ENCODE results near the gene DALRD3. TPM values are rescaled to one million over a fixed set of nuclear protein-coding genes. Genes with fewer than 3 reads are reported as not detected.

DALRD3 gene
- polyA plus RNA-seq, 2 of the 4 experiments (the other 2 are of a cell fraction), result 20.5 to 35.8 TPM

DNA sequence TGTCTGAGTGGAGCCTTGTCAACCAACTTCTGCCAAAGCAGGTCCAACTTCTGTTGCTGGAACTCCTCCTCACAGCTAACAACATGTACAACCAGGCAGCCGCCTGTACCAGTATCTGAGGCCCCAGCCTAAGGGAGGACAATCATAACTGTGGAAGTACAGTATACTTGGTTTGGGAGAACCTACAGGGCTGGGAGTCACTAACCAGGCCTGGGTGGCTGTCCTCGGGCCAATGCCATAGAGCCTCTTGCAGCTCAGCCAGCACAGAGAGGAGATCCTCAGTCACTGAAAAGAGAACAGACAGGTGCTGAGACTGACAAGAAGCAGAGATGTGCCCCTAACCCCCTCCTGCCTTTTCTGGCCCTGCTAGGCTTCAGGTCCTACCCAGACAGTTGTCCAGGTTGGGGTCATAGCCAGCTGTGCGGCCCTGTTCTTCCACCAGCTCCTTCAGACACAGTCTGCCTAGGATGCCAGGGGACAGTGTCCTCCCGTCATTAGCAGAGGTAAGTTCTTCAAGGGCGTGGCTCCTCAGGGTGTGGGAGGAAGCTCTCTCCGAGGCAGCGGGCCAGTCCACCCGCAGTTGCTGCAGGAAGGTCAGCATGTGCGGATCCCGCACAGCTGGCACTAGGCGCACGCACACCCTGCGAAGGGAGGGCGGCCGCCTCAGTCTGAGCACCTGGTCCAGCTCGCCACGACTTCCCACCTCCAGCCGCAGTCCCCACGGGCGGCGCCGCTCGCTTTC is 980 bp downstream of the DALRD3 start:
- Histone ChIP-seq H3K4me1 (peaks cover 17% of the 10 kb centered on the region), H3K4me2 (peak overlapping the region; percentile 73), H3K27ac (peak overlapping the region; percentile 83 to 93), H3K9me3 (no peaks in the 10 kb centered on the region), H3K4me3 (peak overlapping the region; percentile 84)
- ChIA-PET POLR2A (interaction anchor here (0.5 to 3.3 kb wide), 6 partner anchors 10 to 809 kb away, joined by 3 to 26 read pairs (median 4); partner anchors contain the start of genes P4HTM, QRICH1 and WDR6), CTCF (interaction anchor here (0.5 to 30.1 kb wide), 3 partner anchors 9 to 449 kb away, joined by 3 to 385 read pairs (median 65); partner anchors contain the start of genes P4HTM and WDR6)
- 67% methylated on average over 2 of the region's 23 CpGs for WGBS (ENCODE audit: missing lambda C conversion rate)
- DNase-seq (ENCODE audit: low read depth in 1 of 2, low spot score in 1 of 2) (no peak), FAIRE-seq (no peak), ATAC-seq (no peak; a peak in 1 of 6 replicates)
- TF ChIP-seq ZFP36 (IDR thresholded peaks at IDR 0.05; ENCODE audit: borderline replicate concordance, partially characterized antibody), result no peak
- TF ChIP-seq KDM1A (IDR thresholded peaks at IDR 0.05; ENCODE audit: low read depth), result no peak
- no peak for TF ChIP-seq MAZ (IDR thresholded peaks at IDR 0.05; ENCODE audit: borderline replicate concordance, low read depth, low read length)
- no peak for TF ChIP-seq FOSB (CRISPR knock-in tag; IDR thresholded peaks at IDR 0.05)
- no peak for TF ChIP-seq MYC (IDR thresholded peaks at IDR 0.05; ENCODE audit: borderline replicate concordance, low read length)
- TF ChIP-seq, protein P1, sequence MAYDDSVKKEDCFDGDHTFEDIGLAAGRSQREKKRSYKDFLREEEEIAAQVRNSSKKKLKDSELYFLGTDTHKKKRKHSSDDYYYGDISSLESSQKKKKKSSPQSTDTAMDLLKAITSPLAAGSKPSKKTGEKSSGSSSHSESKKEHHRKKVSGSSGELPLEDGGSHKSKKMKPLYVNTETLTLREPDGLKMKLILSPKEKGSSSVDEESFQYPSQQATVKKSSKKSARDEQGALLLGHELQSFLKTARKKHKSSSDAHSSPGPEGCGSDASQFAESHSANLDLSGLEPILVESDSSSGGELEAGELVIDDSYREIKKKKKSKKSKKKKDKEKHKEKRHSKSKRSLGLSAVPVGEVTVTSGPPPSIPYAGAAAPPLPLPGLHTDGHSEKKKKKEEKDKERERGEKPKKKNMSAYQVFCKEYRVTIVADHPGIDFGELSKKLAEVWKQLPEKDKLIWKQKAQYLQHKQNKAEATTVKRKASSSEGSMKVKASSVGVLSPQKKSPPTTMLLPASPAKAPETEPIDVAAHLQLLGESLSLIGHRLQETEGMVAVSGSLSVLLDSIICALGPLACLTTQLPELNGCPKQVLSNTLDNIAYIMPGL (CRISPR knock-in tag; IDR thresholded peaks at IDR 0.05; ENCODE audit: borderline replicate concordance), result no peak
- TF ChIP-seq EHMT2 (IDR thresholded peaks at IDR 0.05; ENCODE audit: low read depth), result no peak
- no peak for TF ChIP-seq JUN (IDR thresholded peaks at IDR 0.05)
- TF ChIP-seq, protein P2, sequence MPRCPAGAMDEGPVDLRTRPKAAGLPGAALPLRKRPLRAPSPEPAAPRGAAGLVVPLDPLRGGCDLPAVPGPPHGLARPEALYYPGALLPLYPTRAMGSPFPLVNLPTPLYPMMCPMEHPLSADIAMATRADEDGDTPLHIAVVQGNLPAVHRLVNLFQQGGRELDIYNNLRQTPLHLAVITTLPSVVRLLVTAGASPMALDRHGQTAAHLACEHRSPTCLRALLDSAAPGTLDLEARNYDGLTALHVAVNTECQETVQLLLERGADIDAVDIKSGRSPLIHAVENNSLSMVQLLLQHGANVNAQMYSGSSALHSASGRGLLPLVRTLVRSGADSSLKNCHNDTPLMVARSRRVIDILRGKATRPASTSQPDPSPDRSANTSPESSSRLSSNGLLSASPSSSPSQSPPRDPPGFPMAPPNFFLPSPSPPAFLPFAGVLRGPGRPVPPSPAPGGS (IDR thresholded peaks at IDR 0.05), result no peak
- TF ChIP-seq ESRRA (IDR thresholded peaks at IDR 0.05; ENCODE audit: borderline replicate concordance, low read length), result no peak
- TF ChIP-seq, protein P3, sequence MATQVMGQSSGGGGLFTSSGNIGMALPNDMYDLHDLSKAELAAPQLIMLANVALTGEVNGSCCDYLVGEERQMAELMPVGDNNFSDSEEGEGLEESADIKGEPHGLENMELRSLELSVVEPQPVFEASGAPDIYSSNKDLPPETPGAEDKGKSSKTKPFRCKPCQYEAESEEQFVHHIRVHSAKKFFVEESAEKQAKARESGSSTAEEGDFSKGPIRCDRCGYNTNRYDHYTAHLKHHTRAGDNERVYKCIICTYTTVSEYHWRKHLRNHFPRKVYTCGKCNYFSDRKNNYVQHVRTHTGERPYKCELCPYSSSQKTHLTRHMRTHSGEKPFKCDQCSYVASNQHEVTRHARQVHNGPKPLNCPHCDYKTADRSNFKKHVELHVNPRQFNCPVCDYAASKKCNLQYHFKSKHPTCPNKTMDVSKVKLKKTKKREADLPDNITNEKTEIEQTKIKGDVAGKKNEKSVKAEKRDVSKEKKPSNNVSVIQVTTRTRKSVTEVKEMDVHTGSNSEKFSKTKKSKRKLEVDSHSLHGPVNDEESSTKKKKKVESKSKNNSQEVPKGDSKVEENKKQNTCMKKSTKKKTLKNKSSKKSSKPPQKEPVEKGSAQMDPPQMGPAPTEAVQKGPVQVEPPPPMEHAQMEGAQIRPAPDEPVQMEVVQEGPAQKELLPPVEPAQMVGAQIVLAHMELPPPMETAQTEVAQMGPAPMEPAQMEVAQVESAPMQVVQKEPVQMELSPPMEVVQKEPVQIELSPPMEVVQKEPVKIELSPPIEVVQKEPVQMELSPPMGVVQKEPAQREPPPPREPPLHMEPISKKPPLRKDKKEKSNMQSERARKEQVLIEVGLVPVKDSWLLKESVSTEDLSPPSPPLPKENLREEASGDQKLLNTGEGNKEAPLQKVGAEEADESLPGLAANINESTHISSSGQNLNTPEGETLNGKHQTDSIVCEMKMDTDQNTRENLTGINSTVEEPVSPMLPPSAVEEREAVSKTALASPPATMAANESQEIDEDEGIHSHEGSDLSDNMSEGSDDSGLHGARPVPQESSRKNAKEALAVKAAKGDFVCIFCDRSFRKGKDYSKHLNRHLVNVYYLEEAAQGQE (IDR thresholded peaks at IDR 0.05), result no peak
- TF ChIP-seq NPAS2 (CRISPR knock-in tag; IDR thresholded peaks at IDR 0.05; ENCODE audit: borderline replicate concordance), result no peak
- no peak for TF ChIP-seq RNF2 (IDR thresholded peaks at IDR 0.05; ENCODE audit: borderline replicate concordance, low read depth)
- TF ChIP-seq, protein P4, sequence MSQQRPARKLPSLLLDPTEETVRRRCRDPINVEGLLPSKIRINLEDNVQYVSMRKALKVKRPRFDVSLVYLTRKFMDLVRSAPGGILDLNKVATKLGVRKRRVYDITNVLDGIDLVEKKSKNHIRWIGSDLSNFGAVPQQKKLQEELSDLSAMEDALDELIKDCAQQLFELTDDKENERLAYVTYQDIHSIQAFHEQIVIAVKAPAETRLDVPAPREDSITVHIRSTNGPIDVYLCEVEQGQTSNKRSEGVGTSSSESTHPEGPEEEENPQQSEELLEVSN (IDR thresholded peaks at IDR 0.05; ENCODE audit: borderline replicate concordance, low read depth), result no peak
- TF ChIP-seq, protein P5, sequence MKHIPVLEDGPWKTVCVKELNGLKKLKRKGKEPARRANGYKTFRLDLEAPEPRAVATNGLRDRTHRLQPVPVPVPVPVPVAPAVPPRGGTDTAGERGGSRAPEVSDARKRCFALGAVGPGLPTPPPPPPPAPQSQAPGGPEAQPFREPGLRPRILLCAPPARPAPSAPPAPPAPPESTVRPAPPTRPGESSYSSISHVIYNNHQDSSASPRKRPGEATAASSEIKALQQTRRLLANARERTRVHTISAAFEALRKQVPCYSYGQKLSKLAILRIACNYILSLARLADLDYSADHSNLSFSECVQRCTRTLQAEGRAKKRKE (CRISPR knock-in tag; IDR thresholded peaks at IDR 0.05; ENCODE audit: low read depth), result no peak
- TF ChIP-seq KDM5A (IDR thresholded peaks at IDR 0.05), result no peak
- TF ChIP-seq, protein P6, sequence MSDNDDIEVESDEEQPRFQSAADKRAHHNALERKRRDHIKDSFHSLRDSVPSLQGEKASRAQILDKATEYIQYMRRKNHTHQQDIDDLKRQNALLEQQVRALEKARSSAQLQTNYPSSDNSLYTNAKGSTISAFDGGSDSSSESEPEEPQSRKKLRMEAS (IDR thresholded peaks at IDR 0.05), result no peak
- TF ChIP-seq SREBF2 (IDR thresholded peaks at IDR 0.05), result no peak
